Stimulated activated CD4-positive, alpha-beta T cell treated with anti-CD3 and anti-CD28 coated beads, Interleukin-12 subunit alpha, Interleukin-12 subunit beta, amount 100 ng/mL, for 48 hours (primary cell): ENCODE measurements around the gene CEACAM16.

Experiments
- DNase-seq, 3 donors: peaks; one replicate each; pipeline ENCODE4 v3.0.0-alpha.2; 2020; ENCODE audit warnings: low read depth in 2 of 3, low spot score in 1 of 3

The CEACAM16 gene

DNA sequence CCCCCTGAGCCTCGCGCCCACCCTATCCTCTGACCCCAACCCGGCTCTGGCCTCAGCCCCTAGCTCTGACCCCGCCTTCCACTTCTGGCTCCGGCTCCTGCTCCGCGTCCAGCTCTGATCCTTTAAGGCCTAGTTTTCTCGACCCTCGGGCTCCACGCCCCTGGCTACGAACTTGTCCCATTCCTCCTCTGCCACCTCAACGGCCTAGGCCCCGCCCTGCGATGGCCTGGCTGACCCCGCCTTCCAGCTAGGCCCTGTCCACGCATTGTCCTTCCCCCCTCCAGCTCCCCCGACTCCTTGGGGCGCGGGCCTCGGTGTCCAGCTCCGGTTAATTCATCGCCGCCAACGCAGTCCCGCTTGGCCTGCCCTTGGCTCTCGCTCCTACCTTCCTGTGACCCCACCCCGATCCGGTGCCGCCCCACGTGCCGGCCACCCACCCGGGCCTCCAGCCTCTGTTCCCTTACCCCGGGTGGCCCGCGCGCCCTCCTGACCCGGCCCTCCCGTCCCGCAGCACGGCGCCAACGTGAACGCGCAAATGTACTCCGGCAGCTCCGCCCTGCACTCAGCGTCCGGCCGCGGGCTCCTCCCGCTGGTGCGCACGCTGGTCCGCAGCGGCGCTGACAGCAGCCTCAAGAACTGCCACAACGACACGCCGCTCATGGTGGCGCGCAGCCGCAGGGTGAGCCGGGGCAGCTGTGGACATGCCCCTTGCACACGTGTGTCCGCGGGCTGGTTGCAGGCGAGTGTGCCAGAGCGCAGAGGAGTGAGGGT is 59.0 kb downstream of the CEACAM16 start:
- no peak for DNase-seq

DNA sequence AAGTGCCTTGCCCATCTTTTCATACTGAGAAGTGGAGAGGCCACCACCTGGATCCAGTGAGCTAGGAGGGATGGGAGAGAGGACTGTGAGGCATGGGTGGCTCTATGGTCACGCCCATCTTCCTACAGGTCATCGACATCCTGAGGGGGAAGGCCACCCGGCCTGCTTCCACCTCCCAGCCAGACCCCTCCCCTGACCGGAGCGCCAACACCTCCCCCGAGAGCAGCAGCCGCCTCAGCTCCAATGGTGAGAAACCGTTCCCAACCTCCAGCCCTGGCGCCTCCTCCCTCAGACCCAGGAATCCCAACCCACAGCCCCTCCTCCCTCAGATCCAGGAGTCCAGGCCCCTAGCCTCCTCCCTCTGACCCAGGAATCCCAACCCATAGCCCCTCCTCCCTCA is 59.6 kb downstream of the CEACAM16 start:
- DNase-seq: no peak

DNA sequence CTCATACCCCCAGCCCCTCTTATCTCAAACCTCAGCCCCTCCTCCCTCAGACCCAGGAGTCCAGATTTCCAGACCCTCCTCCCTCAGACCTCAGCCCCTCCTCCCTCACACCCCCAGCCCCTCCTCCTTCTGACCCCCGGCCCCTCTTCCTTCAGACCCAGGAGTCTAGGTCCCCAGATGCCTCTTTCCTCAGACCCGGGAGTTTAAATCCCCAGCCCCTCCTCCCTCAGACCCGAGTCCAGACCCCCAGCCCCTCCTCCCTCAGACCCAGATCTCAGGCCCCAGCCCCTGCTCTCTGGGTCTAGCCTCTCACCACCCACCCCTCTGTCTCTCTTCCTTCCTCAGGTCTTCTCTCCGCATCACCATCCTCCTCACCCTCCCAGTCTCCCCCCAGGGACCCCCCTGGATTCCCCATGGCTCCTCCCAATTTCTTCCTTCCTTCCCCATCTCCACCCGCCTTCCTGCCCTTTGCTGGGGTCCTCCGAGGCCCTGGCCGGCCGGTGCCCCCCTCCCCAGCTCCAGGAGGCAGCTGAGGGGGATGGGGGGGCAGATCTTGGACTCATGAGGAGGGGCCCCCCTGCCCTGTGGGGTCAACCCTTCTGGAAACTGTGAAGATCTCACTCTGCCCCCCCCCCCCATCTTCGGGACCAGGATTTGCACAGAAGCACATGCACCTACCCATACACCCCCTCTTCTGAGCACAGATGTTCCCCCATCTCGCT is 60.3 kb downstream of the CEACAM16 start:
- DNase-seq: no peak
